NCI-H345 treated with DMSO at 0.1 percent for 48 hours (cell line): Measurements from ENCODE around the gene PPARA.

Experiments
- DNase-seq: peaks from one replicate; lab custom pipeline; 2025; ENCODE audit not compliant: unreplicated experiment; lab: John Stamatoyannopoulos, UW

Gene PPARA

GRCh38 chr22:46290121-46290842, 140.0 kb downstream of the PPARA start:
- DNase-seq = no peak

GRCh38 chr22:46290843-46291785, 140.8 kb downstream of the PPARA start:
- peak; percentile 71 for DNase-seq

- no peak for DNase-seq
Measured at GRCh38 chr22:46292173-46292572, 141.8 kb downstream of the PPARA start.

- no peak for DNase-seq
Measured at GRCh38 chr22:46292732-46293131, 142.4 kb downstream of the PPARA start.
